WI38 (cell line): Measurements from ENCODE around the gene PTGR3.

Experiments used
- H3K4me3 ChIP-seq: 2 replicates; pipeline ENCODE4 v1.5.1; 2011; ENCODE audit warnings: low read depth, mild to moderate bottlenecking, control low read depth, low read length
- CTCF ChIP-seq: IDR thresholded peaks from 2 replicates; pipeline ENCODE4 v1.5.1; 2012; ENCODE audit warnings: low read depth, mild to moderate bottlenecking, control low read depth, low read length

The PTGR3 gene

DNA sequence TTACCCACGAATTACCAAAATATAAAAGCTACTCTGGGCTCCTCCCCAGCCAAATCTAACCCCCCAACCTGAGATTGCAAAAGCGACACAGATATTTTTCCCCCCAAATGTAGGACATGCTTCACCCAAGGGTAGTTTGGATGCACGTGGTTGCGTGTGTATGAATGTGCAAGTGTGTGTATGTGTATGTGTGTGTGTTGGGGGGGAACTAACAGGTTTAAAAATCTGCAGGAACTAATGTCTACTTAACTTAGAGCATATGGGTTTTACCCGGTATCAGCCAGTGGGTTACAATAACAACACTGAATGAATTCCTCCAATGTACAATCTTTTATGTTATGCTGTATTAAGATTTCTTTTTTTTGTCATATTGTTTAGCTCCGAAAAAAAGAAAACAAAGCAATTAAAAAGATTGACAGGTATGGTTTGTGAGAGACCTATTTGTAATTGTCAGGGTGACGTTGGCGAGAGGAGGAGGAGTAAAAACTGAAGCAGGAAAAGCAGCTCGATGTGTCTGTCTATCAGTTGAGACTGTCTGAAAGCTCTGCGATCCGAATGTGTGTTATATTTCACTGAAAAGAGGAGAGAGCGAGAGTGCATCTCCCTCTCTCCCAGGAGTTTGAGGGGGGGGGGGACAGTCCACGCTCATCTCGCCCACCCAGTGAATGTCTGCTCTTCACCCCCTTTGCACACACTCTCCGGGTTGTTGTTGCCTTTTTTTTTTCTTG lies 1.5 kb upstream of the PTGR3 start, which contains the start of gene TSHZ1:
TSS of gene TSHZ1 (plus strand) at position 524 of the 728 bp plus-strand sequence. CDS start 1,080 bp downstream, outside the sequence.
- peak within 1 kb of the TSS; percentile 67 for H3K4me3 ChIP-seq
- no peak for TF ChIP-seq CTCF

DNA sequence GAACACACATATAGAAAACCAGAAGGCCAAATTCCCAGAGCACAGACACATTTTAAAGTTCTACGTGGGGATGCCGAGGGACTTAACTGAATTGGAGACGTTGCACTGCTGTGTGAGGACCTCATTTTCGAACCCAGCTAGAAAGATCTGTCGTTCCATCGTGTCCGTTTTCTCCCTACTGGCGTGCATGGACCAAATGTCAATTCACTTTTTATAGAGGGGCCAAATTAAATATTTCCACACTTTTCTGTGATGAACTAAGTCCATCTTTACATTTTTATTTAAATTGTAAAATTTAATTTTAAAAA lies 966 bp upstream of the PTGR3 start:
- no peak for TF ChIP-seq CTCF
- H3K4me3 ChIP-seq = peak overlapping the region; percentile 62

DNA sequence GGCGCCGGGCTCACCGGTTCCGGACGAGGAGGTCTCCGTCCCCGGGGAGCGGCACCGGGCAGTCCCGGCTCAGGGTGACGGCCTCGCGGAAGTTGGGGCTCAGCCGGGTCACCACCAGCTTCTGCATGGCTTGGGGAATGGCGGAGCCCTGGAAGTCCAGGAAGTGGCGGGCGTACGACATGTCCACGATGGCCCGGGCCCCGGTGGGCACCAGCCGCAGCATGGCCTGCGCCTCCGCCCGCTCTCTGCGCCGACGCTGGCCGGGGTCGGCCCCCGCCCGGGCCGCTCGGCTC lies 157 bp downstream of the PTGR3 start:
- H3K4me3 ChIP-seq = peak overlapping the region; percentile 62
- TF ChIP-seq CTCF = no peak

DNA sequence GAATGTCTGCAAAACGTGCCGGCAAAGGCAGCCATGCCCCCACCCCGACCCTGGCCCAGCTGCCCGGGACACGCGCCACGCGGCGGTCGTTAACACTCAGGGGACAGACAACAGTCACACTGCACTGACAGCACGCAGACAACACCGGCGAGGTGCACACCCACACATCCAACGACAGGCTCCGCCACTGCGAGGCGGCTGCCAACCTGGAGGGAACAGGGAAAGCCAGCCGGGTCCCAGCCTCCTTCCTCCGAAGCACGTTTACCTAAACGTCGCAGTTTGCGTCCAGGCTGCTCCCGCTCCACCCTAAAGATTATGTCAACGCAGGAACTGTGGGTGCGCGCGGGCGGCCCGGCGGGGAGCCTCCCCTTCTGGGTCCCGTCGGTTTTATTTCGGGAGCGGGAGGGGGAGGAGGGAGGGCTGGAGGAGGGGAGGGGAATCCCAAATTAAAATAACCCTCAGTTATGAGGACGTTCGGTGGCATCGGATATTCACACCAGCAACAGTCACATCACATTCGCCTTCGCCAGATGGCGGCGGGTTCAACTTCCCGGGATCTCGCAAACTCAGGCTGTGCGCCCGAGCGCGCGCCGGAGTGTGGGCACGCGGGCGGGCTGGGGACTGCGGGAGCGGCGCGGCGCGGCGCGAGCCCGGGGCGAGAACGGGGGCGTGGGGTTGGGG lies 644 bp downstream of the PTGR3 start:
- peak overlapping the region; percentile 62 for H3K4me3 ChIP-seq
- TF ChIP-seq CTCF = no peak

DNA sequence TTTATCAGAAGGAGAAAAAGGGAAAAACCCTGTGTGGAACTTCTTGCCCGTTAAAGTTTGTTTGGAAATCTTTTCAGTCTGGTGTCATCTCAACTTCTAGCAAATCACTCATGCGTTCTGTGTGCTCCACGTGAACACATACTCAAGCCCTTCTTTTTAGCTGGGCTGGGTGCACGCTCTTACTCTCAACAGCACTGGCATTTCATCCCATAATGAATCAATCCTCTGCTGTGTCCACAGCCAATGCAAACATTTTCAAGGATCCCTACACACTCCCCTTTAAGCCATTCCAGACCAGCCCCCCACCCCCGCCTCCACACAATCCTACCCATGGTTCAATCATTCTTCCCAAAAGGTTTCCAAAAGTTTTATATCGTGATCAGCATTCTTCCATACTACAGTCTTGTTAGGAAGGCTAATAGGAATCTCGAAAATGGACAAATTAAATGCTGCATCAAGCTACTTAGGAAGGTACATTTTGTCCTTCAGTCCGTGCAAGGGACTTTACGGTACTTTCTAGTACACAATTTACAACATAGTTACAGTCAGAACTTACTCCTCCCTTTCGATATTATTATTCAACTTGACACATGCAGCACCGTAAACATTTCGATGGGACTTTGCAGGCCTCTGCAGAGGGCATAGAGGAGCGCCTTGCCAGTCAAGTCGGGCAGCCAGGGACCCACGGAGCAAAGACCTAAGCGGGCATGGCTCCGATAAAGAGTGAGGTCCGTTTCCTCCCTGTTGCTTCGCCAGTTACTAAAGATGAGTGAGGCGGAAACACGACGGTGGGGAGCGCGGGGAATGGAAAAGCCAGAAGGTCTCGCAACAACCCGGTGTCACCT lies 1.4 kb downstream of the PTGR3 start:
- H3K4me3 ChIP-seq = peak overlapping the region; percentile 62
- no peak for TF ChIP-seq CTCF

GRCh38 chr18:75206452-75207309 lies 2.3 kb downstream of the PTGR3 start:
- peak overlapping the region; percentile 62 for H3K4me3 ChIP-seq
- no peak for TF ChIP-seq CTCF
